ENCODE results near the gene PLSCR3.
A peak's percentile ranks its signal among the peaks of the same experiment; 100 is the strongest.

PLSCR3 gene

GRCh38 chr17:7394452-7395191 is at the start of gene PLSCR3:
Gene PLSCR3, minus strand, starts transcription at chr17:7394525. Its CDS starts 415 bp downstream, at chr17:7394110.
- peak; percentile 79 for DNase-seq (ENCODE audit: low spot score)

GRCh38 chr17:7443499-7444485 is 49.5 kb upstream of the PLSCR3 start:
- no peak for DNase-seq (ENCODE audit: low spot score)

- DNase-seq (ENCODE audit: low spot score): no peak
Measured at GRCh38 chr17:7442142-7442541, 47.8 kb upstream of the PLSCR3 start.

- no peak for DNase-seq (ENCODE audit: low spot score)
Measured at GRCh38 chr17:7441266-7441665, 46.9 kb upstream of the PLSCR3 start.

- DNase-seq (ENCODE audit: low spot score): no peak
Measured at GRCh38 chr17:7440834-7441195, 46.5 kb upstream of the PLSCR3 start.

GRCh38 chr17:7440113-7440833 is 45.9 kb upstream of the PLSCR3 start:
- DNase-seq (ENCODE audit: low spot score): no peak

- DNase-seq (ENCODE audit: low spot score): no peak
Measured at GRCh38 chr17:7439462-7440112, 45.3 kb upstream of the PLSCR3 start, which contains the start of gene FGF11. Gene FGF11, plus strand, starts transcription at chr17:7439512. Its CDS starts 109 bp downstream, at chr17:7439621.

GRCh38 chr17:7438656-7439460 is 44.5 kb upstream of the PLSCR3 start:
- DNase-seq (ENCODE audit: low spot score): no peak

- peak; percentile 31 for DNase-seq (ENCODE audit: low spot score)
Measured at GRCh38 chr17:7437950-7438614, 43.8 kb upstream of the PLSCR3 start.

GRCh38 chr17:7437369-7437863 is 43.1 kb upstream of the PLSCR3 start:
- DNase-seq (ENCODE audit: low spot score): no peak

GRCh38 chr17:7436556-7437368 is 42.4 kb upstream of the PLSCR3 start:
- peak; percentile 81 for DNase-seq (ENCODE audit: low spot score)

GRCh38 chr17:7435676-7436555 is 41.6 kb upstream of the PLSCR3 start:
- peak; percentile 53 for DNase-seq (ENCODE audit: low spot score)

- DNase-seq (ENCODE audit: low spot score): no peak
Measured at GRCh38 chr17:7432296-7432695, 38.0 kb upstream of the PLSCR3 start.

GRCh38 chr17:7431231-7431630 is 36.9 kb upstream of the PLSCR3 start:
- DNase-seq (ENCODE audit: low spot score): no peak

- DNase-seq (ENCODE audit: low spot score): no peak
Measured at GRCh38 chr17:7429722-7430121, 35.4 kb upstream of the PLSCR3 start.

GRCh38 chr17:7428557-7428956 is 34.2 kb upstream of the PLSCR3 start, which contains the start of gene SPEM3:
Gene SPEM3, plus strand, starts transcription at chr17:7428857. Its CDS starts 46 bp downstream, at chr17:7428903.
- no peak for DNase-seq (ENCODE audit: low spot score)

GRCh38 chr17:7427549-7427948 is 33.2 kb upstream of the PLSCR3 start:
- no peak for DNase-seq (ENCODE audit: low spot score)

- DNase-seq (ENCODE audit: low spot score): no peak
Measured at GRCh38 chr17:7426896-7427489, 32.7 kb upstream of the PLSCR3 start.
